Neural progenitor cell (in vitro differentiated cells): ENCODE data around the gene TANC1.

Source experiments
- EZH2 ChIP-seq: fragments of 200-600 bp; sonication (generic); IDR thresholded peaks from 2 replicates; pipeline ENCODE4 v1.6.1; 2017; ENCODE audit warnings: antibody characterized with exemption, mild to moderate bottlenecking, moderate library complexity
- TF ChIP-seq, protein P1 (sequence below): fragments of 200-600 bp; sonication (generic); IDR thresholded peaks from 2 replicates; pipeline ENCODE4 v1.5.1; 2017; ENCODE audit warnings: antibody characterized with exemption, mild to moderate bottlenecking

DNA sequence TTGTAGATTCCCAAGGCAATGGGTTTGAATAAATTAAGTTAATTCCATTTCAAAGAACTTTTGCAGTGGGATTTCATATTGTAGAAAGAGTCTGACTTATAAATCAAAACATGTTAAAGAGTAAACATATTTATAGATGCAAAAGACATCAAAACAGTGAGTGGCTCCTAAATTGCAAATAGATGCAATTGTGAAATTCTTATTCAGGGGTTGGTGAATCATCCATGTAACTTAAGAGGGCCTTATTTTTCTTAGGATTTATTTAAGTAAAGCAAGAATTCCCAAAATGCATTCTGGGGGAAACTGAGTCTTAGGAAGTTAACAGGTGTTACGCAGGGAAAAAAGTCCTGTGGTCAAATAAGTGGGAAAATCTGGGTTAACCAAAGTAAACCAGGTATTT, 11.3 kb downstream of the TANC1 start:
- TF ChIP-seq, protein P1, sequence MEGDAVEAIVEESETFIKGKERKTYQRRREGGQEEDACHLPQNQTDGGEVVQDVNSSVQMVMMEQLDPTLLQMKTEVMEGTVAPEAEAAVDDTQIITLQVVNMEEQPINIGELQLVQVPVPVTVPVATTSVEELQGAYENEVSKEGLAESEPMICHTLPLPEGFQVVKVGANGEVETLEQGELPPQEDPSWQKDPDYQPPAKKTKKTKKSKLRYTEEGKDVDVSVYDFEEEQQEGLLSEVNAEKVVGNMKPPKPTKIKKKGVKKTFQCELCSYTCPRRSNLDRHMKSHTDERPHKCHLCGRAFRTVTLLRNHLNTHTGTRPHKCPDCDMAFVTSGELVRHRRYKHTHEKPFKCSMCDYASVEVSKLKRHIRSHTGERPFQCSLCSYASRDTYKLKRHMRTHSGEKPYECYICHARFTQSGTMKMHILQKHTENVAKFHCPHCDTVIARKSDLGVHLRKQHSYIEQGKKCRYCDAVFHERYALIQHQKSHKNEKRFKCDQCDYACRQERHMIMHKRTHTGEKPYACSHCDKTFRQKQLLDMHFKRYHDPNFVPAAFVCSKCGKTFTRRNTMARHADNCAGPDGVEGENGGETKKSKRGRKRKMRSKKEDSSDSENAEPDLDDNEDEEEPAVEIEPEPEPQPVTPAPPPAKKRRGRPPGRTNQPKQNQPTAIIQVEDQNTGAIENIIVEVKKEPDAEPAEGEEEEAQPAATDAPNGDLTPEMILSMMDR = no peak
- TF ChIP-seq EZH2 = no peak
